ENCODE measurements around the gene MANF.

- TF ChIP-seq CTCF (IDR thresholded peaks at IDR 0.05) (no peak), POLR2AphosphoS5 (IDR thresholded peaks at IDR 0.05) (no peak), POLR2A (IDR thresholded peaks at IDR 0.05) (no peak)
These were observed 9.5 kb upstream of the MANF start for GRCh38 chr3:51375571-51375970.
